Measurements from ENCODE around the gene FCHSD1.

Gene FCHSD1

DNA sequence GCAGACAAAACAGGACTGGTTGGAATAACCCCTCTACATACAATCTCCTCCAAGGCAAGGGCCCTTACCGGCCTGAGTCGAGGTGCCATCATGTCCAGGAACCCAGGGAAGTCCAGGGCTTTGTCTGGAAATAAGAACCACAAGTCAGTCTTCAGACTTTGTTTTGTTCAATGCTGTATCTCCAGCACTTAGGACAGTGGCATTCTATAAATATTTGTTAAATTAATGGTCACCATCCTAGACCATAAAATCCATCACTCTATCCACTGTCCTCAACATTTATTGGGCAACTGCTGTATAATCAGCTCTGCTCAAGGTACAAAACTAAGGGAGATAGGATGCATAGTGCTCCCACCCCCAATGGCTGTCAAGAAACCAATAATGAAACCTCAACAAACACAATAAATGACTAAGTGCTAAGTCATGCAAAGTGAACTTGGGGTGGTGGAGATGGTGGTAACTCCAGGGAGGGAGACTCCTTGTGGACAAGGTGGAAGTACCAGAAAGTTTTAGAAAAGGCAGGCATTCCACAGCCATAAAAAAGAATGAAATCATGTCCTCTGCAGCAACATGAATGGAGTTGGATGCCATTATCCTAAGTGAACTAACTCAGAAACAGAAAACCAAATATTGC lies 9.5 kb downstream of the FCHSD1 start:
- Histone ChIP-seq H3K27me3 (ENCODE audit: insufficient read depth, low read length, poor library complexity) (no peaks in the 10 kb centered on the region), H3K4me3 (ENCODE audit: low read depth in 1 of 2, low read length in 2 of 2) (no peak overlapping the region), H2AFZ (ENCODE audit: low read depth, low read length) (no peak overlapping the region), H4K20me1 (ENCODE audit: insufficient read depth, low read length) (0 out of 2 replicates have a peak, but pooled peaks cover 3% of the 10 kb centered on the region), H3K36me3 (ENCODE audit: insufficient read depth, low read length) (no peaks in the 10 kb centered on the region), H3K27ac (ENCODE audit: low read length) (no peak overlapping the region), H3K9me3 (ENCODE audit: insufficient read depth, low read length, severe bottlenecking) (no peaks in the 10 kb centered on the region), H3K9ac (ENCODE audit: low read depth, low read length) (no peak overlapping the region), H3K4me2 (ENCODE audit: insufficient read depth, low read length) (no peak overlapping the region), H3K4me1 (ENCODE audit: insufficient read depth, low read length) (peaks cover 13% of the 10 kb centered on the region), H3K79me2 (ENCODE audit: insufficient read depth, low read length) (no peaks in the 10 kb centered on the region)
- no peak for TF ChIP-seq EZH2 (IDR thresholded peaks at IDR 0.05; ENCODE audit: borderline replicate concordance, low read depth, low read length, severe bottlenecking)
- TF ChIP-seq, protein P1, sequence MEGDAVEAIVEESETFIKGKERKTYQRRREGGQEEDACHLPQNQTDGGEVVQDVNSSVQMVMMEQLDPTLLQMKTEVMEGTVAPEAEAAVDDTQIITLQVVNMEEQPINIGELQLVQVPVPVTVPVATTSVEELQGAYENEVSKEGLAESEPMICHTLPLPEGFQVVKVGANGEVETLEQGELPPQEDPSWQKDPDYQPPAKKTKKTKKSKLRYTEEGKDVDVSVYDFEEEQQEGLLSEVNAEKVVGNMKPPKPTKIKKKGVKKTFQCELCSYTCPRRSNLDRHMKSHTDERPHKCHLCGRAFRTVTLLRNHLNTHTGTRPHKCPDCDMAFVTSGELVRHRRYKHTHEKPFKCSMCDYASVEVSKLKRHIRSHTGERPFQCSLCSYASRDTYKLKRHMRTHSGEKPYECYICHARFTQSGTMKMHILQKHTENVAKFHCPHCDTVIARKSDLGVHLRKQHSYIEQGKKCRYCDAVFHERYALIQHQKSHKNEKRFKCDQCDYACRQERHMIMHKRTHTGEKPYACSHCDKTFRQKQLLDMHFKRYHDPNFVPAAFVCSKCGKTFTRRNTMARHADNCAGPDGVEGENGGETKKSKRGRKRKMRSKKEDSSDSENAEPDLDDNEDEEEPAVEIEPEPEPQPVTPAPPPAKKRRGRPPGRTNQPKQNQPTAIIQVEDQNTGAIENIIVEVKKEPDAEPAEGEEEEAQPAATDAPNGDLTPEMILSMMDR (IDR thresholded peaks at IDR 0.05; ENCODE audit: borderline replicate concordance, extremely low read depth, low read length, poor library complexity, severe bottlenecking): peak; percentile 7
- DNase-seq: no peak
- no peak for ATAC-seq (ENCODE audit: insufficient read depth, low read depth)

DNA sequence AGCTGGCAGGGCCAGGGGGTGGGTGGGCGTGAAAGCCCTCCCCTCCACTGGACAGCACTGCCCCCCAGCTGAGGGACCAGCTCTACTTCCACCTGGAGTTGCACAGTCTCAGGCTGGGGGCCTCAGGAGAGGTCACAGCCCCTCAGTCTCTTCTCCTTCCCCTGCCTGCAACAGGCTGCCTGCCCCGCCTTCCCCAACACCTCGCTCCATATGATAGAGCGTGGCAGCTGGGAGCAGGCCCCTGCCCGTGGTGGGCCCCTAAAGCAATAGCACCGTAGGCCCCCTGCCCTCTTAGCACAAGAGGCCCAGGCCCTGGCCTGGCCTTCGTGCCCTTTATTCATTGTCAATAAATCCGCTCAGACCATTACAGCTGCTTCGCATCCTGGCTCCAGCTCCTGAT lies 10.5 kb downstream of the FCHSD1 start:
- H3K27me3 ChIP-seq (ENCODE audit: insufficient read depth, low read length, poor library complexity): no peaks in the 10 kb centered on the region
- no peak overlapping the region for H3K27ac ChIP-seq (ENCODE audit: low read length)
- TF ChIP-seq EZH2 (IDR thresholded peaks at IDR 0.05; ENCODE audit: borderline replicate concordance, low read depth, low read length, severe bottlenecking): no peak
- TF ChIP-seq, protein P1 (IDR thresholded peaks at IDR 0.05; ENCODE audit: borderline replicate concordance, extremely low read depth, low read length, poor library complexity, severe bottlenecking): no peak
- H3K9me3 ChIP-seq (ENCODE audit: insufficient read depth, low read length, severe bottlenecking): no peaks in the 10 kb centered on the region
- H3K4me2 ChIP-seq (ENCODE audit: insufficient read depth, low read length): no peak overlapping the region
- ATAC-seq (ENCODE audit: insufficient read depth, low read depth) (no peak), DNase-seq (no peak)
- no peak overlapping the region for H2AFZ ChIP-seq (ENCODE audit: low read depth, low read length)
- H3K79me2 ChIP-seq (ENCODE audit: insufficient read depth, low read length): peaks cover 9% of the 10 kb centered on the region
- H3K9ac ChIP-seq (ENCODE audit: low read depth, low read length): no peak overlapping the region
- peaks cover 11% of the 10 kb centered on the region for H4K20me1 ChIP-seq (ENCODE audit: insufficient read depth, low read length)
- H3K4me3 ChIP-seq (ENCODE audit: low read depth in 1 of 2, low read length in 2 of 2): no peak overlapping the region
- H3K4me1 ChIP-seq (ENCODE audit: insufficient read depth, low read length): peaks cover 18% of the 10 kb centered on the region
- peaks cover 3% of the 10 kb centered on the region; the same call in 1 of the 2 replicates for H3K36me3 ChIP-seq (ENCODE audit: insufficient read depth, low read length)

DNA sequence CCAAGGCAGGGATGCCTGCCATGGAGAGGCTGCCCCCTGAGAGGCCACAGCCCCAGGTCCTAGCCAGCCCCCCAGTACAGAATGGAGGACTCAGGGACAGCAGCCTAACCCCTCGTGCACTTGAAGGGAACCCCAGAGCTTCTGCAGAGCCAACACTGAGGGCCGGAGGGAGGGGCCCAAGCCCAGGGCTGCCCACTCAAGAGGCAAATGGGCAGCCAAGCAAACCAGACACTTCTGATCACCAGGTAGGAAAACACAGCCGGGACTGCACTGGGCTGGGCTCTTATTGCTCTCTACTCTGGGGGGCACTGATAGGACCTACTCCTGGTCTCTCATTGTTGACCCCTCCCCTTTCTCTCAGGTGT lies 11.2 kb downstream of the FCHSD1 start:
- Histone ChIP-seq H3K4me1 (ENCODE audit: insufficient read depth, low read length) (peaks cover 25% of the 10 kb centered on the region), H3K79me2 (ENCODE audit: insufficient read depth, low read length) (peaks cover 16% of the 10 kb centered on the region), H3K9me3 (ENCODE audit: insufficient read depth, low read length, severe bottlenecking) (no peaks in the 10 kb centered on the region), H3K4me3 (ENCODE audit: low read depth in 1 of 2, low read length in 2 of 2) (no peak overlapping the region), H3K36me3 (ENCODE audit: insufficient read depth, low read length) (peaks cover 3% of the 10 kb centered on the region), H2AFZ (ENCODE audit: low read depth, low read length) (no peak overlapping the region), H3K4me2 (ENCODE audit: insufficient read depth, low read length) (no peak overlapping the region), H4K20me1 (ENCODE audit: insufficient read depth, low read length) (peaks cover 13% of the 10 kb centered on the region), H3K27me3 (ENCODE audit: insufficient read depth, low read length, poor library complexity) (no peaks in the 10 kb centered on the region), H3K9ac (ENCODE audit: low read depth, low read length) (no peak overlapping the region), H3K27ac (ENCODE audit: low read length) (no peak overlapping the region)
- DNase-seq: no peak
- no peak for ATAC-seq (ENCODE audit: insufficient read depth, low read depth)
- TF ChIP-seq, protein P1 (IDR thresholded peaks at IDR 0.05; ENCODE audit: borderline replicate concordance, extremely low read depth, low read length, poor library complexity, severe bottlenecking): no peak
- no peak for TF ChIP-seq EZH2 (IDR thresholded peaks at IDR 0.05; ENCODE audit: borderline replicate concordance, low read depth, low read length, severe bottlenecking)
